NCI-H2107 treated with DMSO at 0.1 percent for 48 hours (cell line): ENCODE data around the gene TAS2R41.

ENCODE experiments used
- DNase-seq: peaks from one replicate; lab custom pipeline; 2025; ENCODE audit not compliant: unreplicated experiment; lab: John Stamatoyannopoulos, UW

The TAS2R41 gene

GRCh38 chr7:143492799-143493739 lies 15.4 kb downstream of the TAS2R41 start:
- no peak for DNase-seq

- DNase-seq: no peak
Measured at GRCh38 chr7:143493751-143494150, 16.1 kb downstream of the TAS2R41 start.

GRCh38 chr7:143494622-143495021 lies 16.9 kb downstream of the TAS2R41 start:
- DNase-seq: no peak

GRCh38 chr7:143495851-143496250 lies 18.2 kb downstream of the TAS2R41 start:
- no peak for DNase-seq

- DNase-seq: no peak
Measured at GRCh38 chr7:143496263-143496662, 18.6 kb downstream of the TAS2R41 start.

GRCh38 chr7:143497008-143497795 lies 19.5 kb downstream of the TAS2R41 start:
- no peak for DNase-seq

- DNase-seq: no peak
Measured at GRCh38 chr7:143499246-143499645, 21.6 kb downstream of the TAS2R41 start.

- DNase-seq: no peak
Measured at GRCh38 chr7:143499743-143500348, 22.2 kb downstream of the TAS2R41 start.

- no peak for DNase-seq
Measured at GRCh38 chr7:143503261-143503660, 25.6 kb downstream of the TAS2R41 start.

- DNase-seq: no peak
Measured at GRCh38 chr7:143504215-143504936, 26.7 kb downstream of the TAS2R41 start.

- DNase-seq: no peak
Measured at GRCh38 chr7:143504937-143505297, 27.2 kb downstream of the TAS2R41 start.

- DNase-seq: no peak
Measured at GRCh38 chr7:143505838-143506237, 28.2 kb downstream of the TAS2R41 start.

- no peak for DNase-seq
Measured at GRCh38 chr7:143507094-143507518, 29.4 kb downstream of the TAS2R41 start.

- DNase-seq: no peak
Measured at GRCh38 chr7:143507534-143508055, 29.9 kb downstream of the TAS2R41 start.

- no peak for DNase-seq
Measured at GRCh38 chr7:143510854-143511592, 33.4 kb downstream of the TAS2R41 start.

- DNase-seq: no peak
Measured at GRCh38 chr7:143511593-143512047, 33.9 kb downstream of the TAS2R41 start.

GRCh38 chr7:143512488-143513340 lies 35.0 kb downstream of the TAS2R41 start:
- no peak for DNase-seq

GRCh38 chr7:143514487-143514886 lies 36.8 kb downstream of the TAS2R41 start:
- DNase-seq: no peak
